Testis (tissue), 3 donors: Measurements from ENCODE around the gene RANBP17. TPM values are rescaled to one million over a fixed set of nuclear protein-coding genes. Genes with fewer than 3 reads are reported as not detected.

Source experiments
- DNase-seq: peaks from one replicate; pipeline ENCODE4 v3.0.0-alpha.2; 2019
- H3K27ac ChIP-seq, 2 donors: fragments of 200-600 bp; sonication (generic); one replicate each; pipeline ENCODE4 v1.5.1; 2019
- H3K27me3 ChIP-seq: fragments of 200-600 bp; sonication (generic); one replicate; pipeline ENCODE4 v1.5.1; 2019
- H3K36me3 ChIP-seq: fragments of 200-600 bp; sonication (generic); one replicate; pipeline ENCODE4 v1.5.1; 2017; ENCODE audit warnings: low read depth; ENCODE audit errors: missing control alignments
- H3K4me1 ChIP-seq: fragments of 200-600 bp; sonication (generic); one replicate; pipeline ENCODE4 v1.5.1; 2019
- H3K4me3 ChIP-seq, 2 donors: fragments of 200-600 bp; sonication (generic); one replicate each; pipeline ENCODE4 v1.5.1; 2017 to 2019
- H3K9me3 ChIP-seq: fragments of 200-600 bp; sonication (generic); one replicate; pipeline ENCODE4 v1.5.1; 2017
- CTCF ChIP-seq, 3 experiments: fragments of 450-650 bp in 2 of 3; fragments of 200-600 bp in 1 of 3; sonication (generic) in 1 of 3; IDR thresholded peaks; one replicate each; pipeline ENCODE4 v1.5.1; 2016 to 2019; ENCODE audit warnings: antibody characterized with exemption in 3 of 3, mild to moderate bottlenecking in 2 of 3, moderate library complexity in 1 of 3
- POLR2A ChIP-seq: fragments of 450-650 bp; IDR thresholded peaks from one replicate; pipeline ENCODE4 v1.6.1; 2017; ENCODE audit warnings: antibody characterized with exemption, mild to moderate bottlenecking, moderate library complexity
- WGBS, 2 donors: methylation state at CpG; one replicate each; pipeline ENCODE4 v1.1.5; 2018; 5-methylcytosine and 5-hydroxymethylcytosine counted together
- intact Hi-C: fragments of 100-400 bp; cut with DNase I; formaldehyde crosslinking; loops from one replicate; pipeline ENCODE4 v1.15.1; 2023; ENCODE audit warnings: low total_unique reads
- polyA plus RNA-seq: library from polyadenylated mRNA; stranded (reverse); fragments of 350-450 nt; fragmentation: Illumina TruSeq; extraction: RNeasy Lipid Tissue Mini Kit (QIAGEN cat#74804); gene quantifications from one replicate; pipeline ENCODE4 v1.2.3, GENCODE V29; 2014; ENCODE audit warnings: low read depth, low replicate concordance; ENCODE audit not compliant: insufficient read depth
- total RNA-seq, 2 donors: library from RNA; depleted of rRNA; stranded (reverse); fragments of >200 nt; gene quantifications; one replicate each; pipeline ENCODE4 v1.2.3, GENCODE V29; 2016

The RANBP17 gene
- total and polyA plus RNA-seq, 3 donors from 2014 or later, result 34.1 to 63.9 (median 58.2) TPM

GRCh38 chr5:171307789-171308452 is 446.1 kb downstream of the RANBP17 start:
- no peak for TF ChIP-seq POLR2A
- peaks cover 10% of the 10 kb centered on the region for H3K4me1 ChIP-seq
- DNase-seq, result no peak
- H3K4me3 ChIP-seq, result peak overlapping the region in 1 of 2 donors; percentile 19
- 10 to 16% methylated on average over 40 to 41 of the region's 42 CpGs for WGBS, 2 donors
- H3K36me3 ChIP-seq, result no peaks in the 10 kb centered on the region
- H3K27me3 ChIP-seq, result no peaks in the 10 kb centered on the region
- intact Hi-C loops, result no loop called here
- no peak overlapping the region for H3K27ac ChIP-seq
- H3K9me3 ChIP-seq, result no peaks in the 10 kb centered on the region

GRCh38 chr5:171308453-171309275 is 446.8 kb downstream of the RANBP17 start, which contains the start of gene TLX3:
TSS of gene TLX3 (plus strand) at chr5:171309248. CDS start at chr5:171309366, 118 bp downstream.
- intact Hi-C loops, result no loop called here
- 8% methylated on average over 65 to 70 of the region's 73 CpGs for WGBS, 2 donors
- H3K27ac ChIP-seq, result no peak within 1 kb of the TSS
- H3K27me3 ChIP-seq, result no peaks in the 10 kb centered on the region
- H3K9me3 ChIP-seq, result no peaks in the 10 kb centered on the region
- TF ChIP-seq POLR2A (no peak), CTCF (IDR thresholded peaks at IDR 0.05) (no peak)
- DNase-seq, result peak; percentile 43
- H3K4me3 ChIP-seq, result peak within 1 kb of the TSS in 1 of 2 donors; percentile 19
- peaks cover 17% of the 10 kb centered on the region for H3K4me1 ChIP-seq
- H3K36me3 ChIP-seq, result no peaks in the 10 kb centered on the region

GRCh38 chr5:171309276-171310211 is 447.7 kb downstream of the RANBP17 start:
- no peak for TF ChIP-seq CTCF (IDR thresholded peaks at IDR 0.05)
- no peak for TF ChIP-seq POLR2A
- intact Hi-C loops, result no loop called here
- peak overlapping the region in 1 of 2 donors; percentile 19 for H3K4me3 ChIP-seq
- no peak for DNase-seq
- no peaks in the 10 kb centered on the region for H3K9me3 ChIP-seq
- 0 to 9% methylated on average over 2 to 56 of the region's 106 CpGs for WGBS, 2 donors
- H3K4me1 ChIP-seq, result peaks cover 17% of the 10 kb centered on the region
- H3K27me3 ChIP-seq, result peaks cover 1% of the 10 kb centered on the region
- H3K27ac ChIP-seq, result no peak overlapping the region
- no peaks in the 10 kb centered on the region for H3K36me3 ChIP-seq

GRCh38 chr5:171310212-171310818 is 448.5 kb downstream of the RANBP17 start:
- H3K27me3 ChIP-seq, result peaks cover 6% of the 10 kb centered on the region
- H3K27ac ChIP-seq, result no peak overlapping the region
- no peak overlapping the region for H3K4me3 ChIP-seq
- DNase-seq, result no peak
- 5 to 6% methylated on average over 35 to 41 of the region's 41 CpGs for WGBS, 2 donors
- H3K4me1 ChIP-seq, result peaks cover 23% of the 10 kb centered on the region
- no peaks in the 10 kb centered on the region for H3K9me3 ChIP-seq
- TF ChIP-seq CTCF (IDR thresholded peaks at IDR 0.05) (peak in 1 of 3 experiments; percentile 22), POLR2A (no peak)
- no peaks in the 10 kb centered on the region for H3K36me3 ChIP-seq
- intact Hi-C loops, result no loop called here
